ENCODE results near the gene NRL. TPM values are rescaled to one million over a fixed set of nuclear protein-coding genes. Genes with fewer than 3 reads are reported as not detected.

Gene NRL
- total and polyA plus RNA-seq, 9 of the 15 experiments (the other 6 are each of a cell fraction or from before 2014, with no cell fraction given): 0.07 to 2.7 (median 1.4) TPM; not detected in 1

DNA sequence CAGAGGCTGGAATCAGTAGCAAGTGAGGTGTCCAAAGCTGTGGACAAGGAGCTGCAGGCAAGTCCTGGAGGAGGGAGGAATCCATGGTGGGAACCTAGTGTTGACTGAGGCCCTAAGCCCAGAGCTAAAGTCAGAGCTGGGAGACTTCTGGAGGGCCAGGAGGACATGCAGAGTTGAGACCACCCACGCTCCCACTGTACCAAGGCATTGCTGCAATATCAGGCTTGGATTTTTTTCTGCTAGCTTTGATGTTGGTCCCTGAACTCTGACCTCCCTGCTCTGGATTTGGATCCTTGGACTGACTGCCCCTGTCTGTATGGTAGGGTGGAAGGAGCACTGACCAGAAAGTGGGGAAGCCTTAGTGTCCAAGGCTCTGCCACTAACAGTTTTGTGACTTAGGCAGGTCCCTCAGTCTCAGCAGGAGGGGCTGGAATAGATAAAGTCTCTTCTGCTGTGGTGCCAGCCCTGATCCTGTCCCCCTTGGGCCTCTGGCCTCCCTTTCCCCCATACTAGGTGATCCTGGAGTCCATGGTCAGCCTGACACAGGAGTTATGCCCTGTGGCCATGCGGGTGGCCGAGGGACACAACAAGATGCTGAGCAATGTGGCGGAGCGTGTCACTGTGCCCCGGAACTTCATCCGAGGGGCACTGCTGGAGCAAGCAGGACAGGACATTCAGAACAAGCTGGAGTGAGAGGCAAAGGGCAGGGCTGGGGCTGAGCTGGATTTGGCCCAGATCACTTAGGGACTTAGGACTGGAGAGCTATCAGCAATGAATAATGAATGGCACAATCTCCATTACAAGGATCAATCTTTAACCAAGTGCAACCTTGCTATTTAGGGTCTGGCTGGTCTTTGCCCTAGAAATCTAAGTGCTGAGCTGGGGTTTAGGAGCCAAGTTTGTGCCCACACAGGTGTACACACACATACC, 53.5 kb downstream of the NRL start:
- no peak overlapping the region for H3K27ac ChIP-seq (ENCODE audit: extremely low read depth, low read depth, low read length)
- no peaks in the 10 kb centered on the region; a peak in 1 of 5 replicates for H3K27me3 ChIP-seq (ENCODE audit: control insufficient read depth in 2 of 2, insufficient read depth in 2 of 2, low read length in 2 of 2)
- H4K20me1 ChIP-seq (replicated peaks; ENCODE audit: control insufficient read depth, insufficient read depth, low read length): no peaks in the 10 kb centered on the region
- intact Hi-C loops (cut with micrococcal nuclease): no loop called here
- no peaks in the 10 kb centered on the region for H3K9me3 ChIP-seq (replicated peaks; ENCODE audit: control insufficient read depth, insufficient read depth, low read depth, low read length)
- in situ Hi-C loops (cut with MboI): no loop called here
- H2AFZ ChIP-seq (ENCODE audit: low read depth, low read length): no peak overlapping the region
- H3K9me1 ChIP-seq (ENCODE audit: control insufficient read depth, insufficient read depth, low read length): no peaks in the 10 kb centered on the region
- POLR2A ChIA-PET: interaction anchor here (0.5 to 1.8 kb wide), 3 partner anchors 13 to 84 kb away, joined by 3 to 6 read pairs (median 4); partner anchors contain the start of gene PCK2
- no peak for TF ChIP-seq ZNF146 (CRISPR knock-in tag; IDR thresholded peaks at IDR 0.05; ENCODE audit: unreplicated experiment)
- TF ChIP-seq ZKSCAN1 (IDR thresholded peaks at IDR 0.05; ENCODE audit: low read depth, low read length): no peak
- TF ChIP-seq, protein P1, sequence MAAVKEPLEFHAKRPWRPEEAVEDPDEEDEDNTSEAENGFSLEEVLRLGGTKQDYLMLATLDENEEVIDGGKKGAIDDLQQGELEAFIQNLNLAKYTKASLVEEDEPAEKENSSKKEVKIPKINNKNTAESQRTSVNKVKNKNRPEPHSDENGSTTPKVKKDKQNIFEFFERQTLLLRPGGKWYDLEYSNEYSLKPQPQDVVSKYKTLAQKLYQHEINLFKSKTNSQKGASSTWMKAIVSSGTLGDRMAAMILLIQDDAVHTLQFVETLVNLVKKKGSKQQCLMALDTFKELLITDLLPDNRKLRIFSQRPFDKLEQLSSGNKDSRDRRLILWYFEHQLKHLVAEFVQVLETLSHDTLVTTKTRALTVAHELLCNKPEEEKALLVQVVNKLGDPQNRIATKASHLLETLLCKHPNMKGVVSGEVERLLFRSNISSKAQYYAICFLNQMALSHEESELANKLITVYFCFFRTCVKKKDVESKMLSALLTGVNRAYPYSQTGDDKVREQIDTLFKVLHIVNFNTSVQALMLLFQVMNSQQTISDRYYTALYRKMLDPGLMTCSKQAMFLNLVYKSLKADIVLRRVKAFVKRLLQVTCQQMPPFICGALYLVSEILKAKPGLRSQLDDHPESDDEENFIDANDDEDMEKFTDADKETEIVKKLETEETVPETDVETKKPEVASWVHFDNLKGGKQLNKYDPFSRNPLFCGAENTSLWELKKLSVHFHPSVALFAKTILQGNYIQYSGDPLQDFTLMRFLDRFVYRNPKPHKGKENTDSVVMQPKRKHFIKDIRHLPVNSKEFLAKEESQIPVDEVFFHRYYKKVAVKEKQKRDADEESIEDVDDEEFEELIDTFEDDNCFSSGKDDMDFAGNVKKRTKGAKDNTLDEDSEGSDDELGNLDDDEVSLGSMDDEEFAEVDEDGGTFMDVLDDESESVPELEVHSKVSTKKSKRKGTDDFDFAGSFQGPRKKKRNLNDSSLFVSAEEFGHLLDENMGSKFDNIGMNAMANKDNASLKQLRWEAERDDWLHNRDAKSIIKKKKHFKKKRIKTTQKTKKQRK (IDR thresholded peaks at IDR 0.05; ENCODE audit: borderline replicate concordance, low read depth, low read length): no peak
- TF ChIP-seq, protein P2, sequence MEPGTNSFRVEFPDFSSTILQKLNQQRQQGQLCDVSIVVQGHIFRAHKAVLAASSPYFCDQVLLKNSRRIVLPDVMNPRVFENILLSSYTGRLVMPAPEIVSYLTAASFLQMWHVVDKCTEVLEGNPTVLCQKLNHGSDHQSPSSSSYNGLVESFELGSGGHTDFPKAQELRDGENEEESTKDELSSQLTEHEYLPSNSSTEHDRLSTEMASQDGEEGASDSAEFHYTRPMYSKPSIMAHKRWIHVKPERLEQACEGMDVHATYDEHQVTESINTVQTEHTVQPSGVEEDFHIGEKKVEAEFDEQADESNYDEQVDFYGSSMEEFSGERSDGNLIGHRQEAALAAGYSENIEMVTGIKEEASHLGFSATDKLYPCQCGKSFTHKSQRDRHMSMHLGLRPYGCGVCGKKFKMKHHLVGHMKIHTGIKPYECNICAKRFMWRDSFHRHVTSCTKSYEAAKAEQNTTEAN (CRISPR knock-in tag; IDR thresholded peaks at IDR 0.05): no peak
- TF ChIP-seq, protein P3, sequence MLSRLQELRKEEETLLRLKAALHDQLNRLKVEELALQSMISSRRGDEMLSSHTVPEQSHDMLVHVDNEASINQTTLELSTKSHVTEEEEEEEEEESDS (CRISPR knock-in tag; IDR thresholded peaks at IDR 0.05): no peak
- no peak for TF ChIP-seq ZNF830 (CRISPR knock-in tag; IDR thresholded peaks at IDR 0.05)
- no peak for TF ChIP-seq ZNF184 (CRISPR knock-in tag; IDR thresholded peaks at IDR 0.05)
- no peak for TF ChIP-seq SOX6 (IDR thresholded peaks at IDR 0.05)
- FAIRE-seq (no peak), ATAC-seq (no peak), DNase-seq (ENCODE audit: extremely low read depth in 1 of 4, low spot score in 3 of 4) (no peak)
- H3K9ac ChIP-seq (ENCODE audit: insufficient read depth in 1 of 2, low read depth in 2 of 2, low read length in 2 of 2): no peak overlapping the region
- H3K79me2 ChIP-seq (ENCODE audit: control insufficient read depth, insufficient read depth, low read length): no peaks in the 10 kb centered on the region
- H3K36me3 ChIP-seq (ENCODE audit: control insufficient read depth, insufficient read depth, low read length): no peaks in the 10 kb centered on the region
- peaks cover 0 to 6% of the 10 kb centered on the region in 2 experiments; a peak in 2 of 5 replicates for H3K4me1 ChIP-seq (replicated peaks in 1 of 2; ENCODE audit: control insufficient read depth in 2 of 2, insufficient read depth in 2 of 2, low read length in 2 of 2)
- no peak overlapping the region for H3K4me3 ChIP-seq
- CTCF ChIA-PET (ENCODE audit: low intra/inter-chr PET ratio): interaction anchor here (0.5 kb wide), 1 partner anchor 25 kb away, joined by 3 read pairs; no protein-coding TSS in a partner anchor
- no TSS peak for BruUV-seq (replicated peaks)
- WGBS (ENCODE audit: insufficient coverage, low coverage, missing lambda C conversion rate): 26% methylated on average over 7 of the region's 7 CpGs
- H3K4me2 ChIP-seq (ENCODE audit: insufficient read depth, low read length): no peak overlapping the region
